ENCODE measurements around the gene TPGS2. TPM values are rescaled to one million over a fixed set of nuclear protein-coding genes. Genes with fewer than 3 reads are reported as not detected.

Gene TPGS2
- total RNA-seq, 2 experiments from 2014 or later: 77.0 to 83.1 TPM

DNA sequence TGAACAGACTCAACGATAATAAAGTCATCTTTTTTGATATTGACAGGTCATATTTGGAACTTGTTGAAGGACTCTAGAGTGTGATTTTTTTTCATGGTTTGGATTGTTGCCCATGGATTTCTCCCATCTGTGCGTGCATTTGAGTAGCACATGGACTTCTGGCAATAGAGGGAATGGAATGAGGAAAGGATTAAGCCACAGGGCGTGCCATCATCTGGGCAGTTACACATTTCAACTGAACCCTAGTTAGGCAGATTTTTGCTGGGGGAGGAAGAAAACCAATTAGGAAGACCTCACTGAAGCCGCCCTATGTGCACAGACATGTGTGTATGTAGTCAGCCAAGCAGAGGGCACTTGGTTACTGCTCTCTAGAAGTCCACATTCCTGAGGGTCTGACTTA is 72.6 kb downstream of the TPGS2 start:
- ATAC-seq (no peak), DNase-seq (no peak)
- Mint-ChIP-seq H3K27me3 (peaks cover 4% of the 10 kb centered on the region), H3K4me3 (no peak overlapping the region), H3K27ac (no peak overlapping the region), H3K36me3 (ENCODE audit: low read depth) (no peaks in the 10 kb centered on the region), H3K9me3 (no peaks in the 10 kb centered on the region), H3K4me1 (ENCODE audit: low read depth) (no peaks in the 10 kb centered on the region)
- TF ChIP-seq, protein P1, sequence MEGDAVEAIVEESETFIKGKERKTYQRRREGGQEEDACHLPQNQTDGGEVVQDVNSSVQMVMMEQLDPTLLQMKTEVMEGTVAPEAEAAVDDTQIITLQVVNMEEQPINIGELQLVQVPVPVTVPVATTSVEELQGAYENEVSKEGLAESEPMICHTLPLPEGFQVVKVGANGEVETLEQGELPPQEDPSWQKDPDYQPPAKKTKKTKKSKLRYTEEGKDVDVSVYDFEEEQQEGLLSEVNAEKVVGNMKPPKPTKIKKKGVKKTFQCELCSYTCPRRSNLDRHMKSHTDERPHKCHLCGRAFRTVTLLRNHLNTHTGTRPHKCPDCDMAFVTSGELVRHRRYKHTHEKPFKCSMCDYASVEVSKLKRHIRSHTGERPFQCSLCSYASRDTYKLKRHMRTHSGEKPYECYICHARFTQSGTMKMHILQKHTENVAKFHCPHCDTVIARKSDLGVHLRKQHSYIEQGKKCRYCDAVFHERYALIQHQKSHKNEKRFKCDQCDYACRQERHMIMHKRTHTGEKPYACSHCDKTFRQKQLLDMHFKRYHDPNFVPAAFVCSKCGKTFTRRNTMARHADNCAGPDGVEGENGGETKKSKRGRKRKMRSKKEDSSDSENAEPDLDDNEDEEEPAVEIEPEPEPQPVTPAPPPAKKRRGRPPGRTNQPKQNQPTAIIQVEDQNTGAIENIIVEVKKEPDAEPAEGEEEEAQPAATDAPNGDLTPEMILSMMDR (IDR thresholded peaks at IDR 0.05): no peak
- ChIA-PET POLR2A (no interaction called here), CTCF (no interaction called here)
- intact Hi-C loops (cut with micrococcal nuclease): no loop called here

DNA sequence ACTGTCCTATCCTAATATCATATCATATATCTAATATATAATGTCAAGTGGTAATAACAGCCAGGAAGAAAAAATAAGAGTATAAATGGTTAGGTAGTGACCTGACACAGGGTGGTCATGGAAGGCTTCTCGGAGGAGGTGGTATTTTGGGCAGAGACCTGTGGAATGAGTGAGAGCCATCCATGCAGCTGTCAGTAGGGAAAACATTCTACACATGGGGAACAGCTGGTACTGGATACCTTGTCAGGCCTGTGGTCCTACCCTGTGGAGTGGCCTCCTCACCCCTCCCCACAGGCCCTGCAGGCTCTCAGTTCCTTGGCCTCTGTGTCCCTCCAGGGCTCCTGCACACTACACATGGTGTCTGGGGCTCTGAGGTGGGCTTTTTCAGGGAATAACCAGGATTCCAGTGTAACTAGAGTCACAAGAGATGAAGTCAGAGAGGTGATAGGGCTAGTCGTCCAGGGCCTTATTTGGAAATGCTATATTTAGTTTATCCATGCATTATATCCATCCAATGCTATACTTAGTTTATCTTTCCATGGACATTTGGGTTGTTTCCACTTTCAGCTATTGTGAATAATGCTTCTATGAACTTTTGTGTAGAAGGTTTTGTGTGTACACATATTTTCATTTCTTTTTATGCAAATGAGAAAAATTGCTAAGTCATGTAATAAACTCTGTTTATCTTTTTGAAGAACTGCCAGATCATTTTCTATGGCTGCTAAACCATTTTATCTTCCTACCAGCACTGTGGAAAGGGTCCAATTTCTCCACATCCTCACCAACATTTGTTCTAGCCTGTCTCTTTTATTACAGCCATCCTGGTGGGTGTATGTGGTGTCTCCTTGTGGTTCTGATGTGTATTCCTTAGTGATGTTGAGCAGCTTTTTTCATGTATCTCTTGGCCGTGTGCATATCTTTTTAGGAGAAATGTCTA is 75.6 kb downstream of the TPGS2 start:
- H3K4me1 Mint-ChIP-seq (ENCODE audit: low read depth): no peaks in the 10 kb centered on the region
- ChIA-PET POLR2A (no interaction called here), CTCF (no interaction called here)
- no peak overlapping the region for H3K27ac Mint-ChIP-seq
- no peak for DNase-seq
- no peaks in the 10 kb centered on the region for H3K9me3 Mint-ChIP-seq
- intact Hi-C loops (cut with micrococcal nuclease): no loop called here
- TF ChIP-seq, protein P1 (IDR thresholded peaks at IDR 0.05): no peak
- no peak for ATAC-seq
- H3K27me3 Mint-ChIP-seq: peaks cover 6% of the 10 kb centered on the region
- no peak overlapping the region for H3K4me3 Mint-ChIP-seq
- H3K36me3 Mint-ChIP-seq (ENCODE audit: low read depth): no peaks in the 10 kb centered on the region

DNA sequence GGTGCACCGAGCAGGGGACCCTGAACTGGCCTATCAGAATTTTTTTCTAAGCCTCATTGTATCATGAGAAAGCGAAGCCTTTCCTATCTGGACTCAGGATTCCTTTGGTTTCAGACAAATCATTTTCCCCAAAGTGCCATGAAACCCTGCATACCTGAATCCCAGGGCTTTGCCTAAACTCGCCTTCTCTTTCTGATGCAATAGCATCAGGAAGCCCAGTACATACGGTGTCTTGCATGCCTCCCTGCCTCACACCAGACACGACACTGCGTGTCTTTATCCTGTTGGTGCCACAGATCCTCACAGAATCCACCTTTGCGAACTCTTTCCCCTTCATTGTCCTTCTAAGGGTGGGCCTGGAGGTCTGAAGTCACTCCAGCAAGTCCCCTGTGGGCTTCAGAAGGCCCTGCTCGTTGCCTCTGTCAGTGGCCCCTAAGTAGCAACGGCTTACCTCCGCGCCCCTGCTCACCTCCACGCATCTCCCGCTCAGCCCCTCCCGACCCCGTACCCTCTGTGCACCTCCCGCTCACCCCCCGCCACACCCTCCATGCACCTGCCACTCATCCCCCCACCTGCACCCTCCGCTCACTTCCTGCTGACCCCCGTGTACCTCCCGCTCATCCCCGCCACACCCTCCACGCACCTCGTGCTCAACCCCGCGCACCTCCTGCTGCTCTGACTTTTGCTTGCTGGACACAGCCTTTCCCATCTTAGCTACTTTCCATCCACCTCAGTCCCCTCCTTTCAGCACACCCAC is 83.4 kb downstream of the TPGS2 start:
- Mint-ChIP-seq H3K36me3 (ENCODE audit: low read depth) (no peaks in the 10 kb centered on the region), H3K4me1 (ENCODE audit: low read depth) (no peaks in the 10 kb centered on the region), H3K9me3 (no peaks in the 10 kb centered on the region), H3K4me3 (no peak overlapping the region), H3K27ac (no peak overlapping the region), H3K27me3 (peaks cover 10% of the 10 kb centered on the region)
- ATAC-seq (no peak), DNase-seq (no peak)
- intact Hi-C loops (cut with micrococcal nuclease): loop anchor here (10.0 kb wide), 1 partner anchor 59 kb away; no protein-coding TSS in a partner anchor
- TF ChIP-seq, protein P1 (IDR thresholded peaks at IDR 0.05): no peak
- POLR2A ChIA-PET: no interaction called here
- CTCF ChIA-PET: no interaction called here

DNA sequence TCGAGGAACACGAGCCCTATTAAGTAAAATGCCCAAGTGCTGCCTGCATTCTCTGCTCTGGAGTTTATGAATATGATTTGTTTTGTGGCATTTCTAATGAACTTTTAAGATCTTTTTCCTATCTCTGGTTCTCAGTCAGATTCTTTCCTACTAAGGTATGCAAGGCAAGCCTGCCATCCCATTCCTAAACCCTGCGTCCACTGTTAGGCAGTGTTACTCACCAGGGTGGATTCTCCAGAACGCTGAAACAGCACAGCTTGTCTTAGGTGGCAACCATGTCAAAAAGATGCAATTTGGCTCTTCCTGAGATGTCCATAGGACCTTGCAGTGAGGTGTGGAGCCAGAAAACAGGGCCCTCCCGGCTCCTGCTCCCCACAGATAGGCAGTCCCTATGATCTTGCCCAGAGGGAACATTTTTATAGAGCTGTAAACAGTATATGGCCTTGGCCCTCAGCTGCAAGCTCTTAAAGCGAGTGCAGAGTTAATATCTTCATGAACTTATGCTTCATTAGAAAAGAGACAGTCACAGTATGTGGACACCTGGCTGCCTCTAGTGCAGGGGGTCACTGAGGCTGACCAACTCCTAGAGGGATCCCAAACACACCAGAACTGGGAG is 84.4 kb downstream of the TPGS2 start:
- Mint-ChIP-seq H3K27ac (no peak overlapping the region), H3K4me3 (no peak overlapping the region), H3K4me1 (ENCODE audit: low read depth) (no peaks in the 10 kb centered on the region), H3K36me3 (ENCODE audit: low read depth) (no peaks in the 10 kb centered on the region), H3K27me3 (peaks cover 10% of the 10 kb centered on the region), H3K9me3 (no peaks in the 10 kb centered on the region)
- TF ChIP-seq, protein P1 (IDR thresholded peaks at IDR 0.05): no peak
- no peak for DNase-seq
- CTCF ChIA-PET: no interaction called here
- no peak for ATAC-seq
- intact Hi-C loops (cut with micrococcal nuclease): loop anchor here (10.0 kb wide), 1 partner anchor 60 kb away; no protein-coding TSS in a partner anchor
- POLR2A ChIA-PET: no interaction called here

Other genes starting within 250 kb of the TPGS2 start
- 1 to 10 TPM; 5.9 to 6.1 TPM for gene KIAA1328, start 125 bp upstream of the TPGS2 start, total RNA-seq

Measured in activated CD8-positive, alpha-beta T cell treated with anti-CD3 and anti-CD28 coated beads for 36 hours (primary cell).